HCT116 (cell line): ENCODE data around the gene SH3D19. TPM values are rescaled to one million over a fixed set of nuclear protein-coding genes. Genes with fewer than 3 reads are reported as not detected.

Source experiments
- ATAC-seq: fragments of 200-7000 bp; cut with Tn5 transposase; 2 replicates; pipeline ENCODE4 v1.9.1; 2020; ENCODE audit warnings: mild to moderate bottlenecking, moderate library complexity
- BruUV-seq: library from RNA; stranded (reverse); fragments of 400-500 nt; replicated peaks from 2 replicates; lab custom pipeline; 2021; lab: Mats Ljungman, UMichigan
- CTCF ChIA-PET: fragments of 300-600 bp; sonication (Branson Sonifier 250); formaldehyde crosslinking; loops from one replicate; lab custom pipeline; 2021; ENCODE audit warnings: antibody characterized with exemption; lab: Charles Lee
- POLR2A ChIA-PET: fragments of 300-600, 350-600 bp; sonication (Branson Sonifier 250); formaldehyde crosslinking; loops from one replicate; lab custom pipeline; 2021; ENCODE audit warnings: antibody characterized with exemption; lab: Charles Lee
- RAD21 ChIA-PET, 2 experiments: fragments of 300-600 bp; sonication (Branson Sonifier 250); formaldehyde crosslinking; loops; one replicate each; lab custom pipeline; 2023; ENCODE audit warnings: low total read pairs in 2 of 2; ENCODE audit not compliant: uncharacterized antibody in 2 of 2, unreplicated experiment in 2 of 2, low non-redundant PET in 1 of 2; lab: Charles Lee
- DNase-seq: peaks from one replicate; pipeline ENCODE4 v3.0.0-alpha.2; 2010; ENCODE audit warnings: low read depth, low spot score
- H2AFZ ChIP-seq: fragments of 200-600 bp; shearing (Covaris generic), sonication (generic); 2 replicates; pipeline ENCODE4 v1.6.1; 2017; ENCODE audit warnings: low read depth, mixed run types, mixed read lengths, antibody characterized with exemption, low read length; ENCODE audit not compliant: poor library complexity, severe bottlenecking
- H3K27ac ChIP-seq: 2 replicates; pipeline ENCODE4 v1.5.1; 2012; ENCODE audit warnings: low read depth, low read length
- H3K27me3 ChIP-seq: fragments of 200-600 bp; sonication (generic); 2 replicates; pipeline ENCODE4 v1.6.1; 2016; ENCODE audit warnings: mixed run types, low read length, mixed read lengths; ENCODE audit not compliant: insufficient read depth
- H3K36me3 ChIP-seq, 2 experiments: fragments of 200-500 bp in 1 of 2; fragments of 200-600 bp in 1 of 2; sonication (Bioruptor generic) in 1 of 2; sonication (generic) in 1 of 2; 2 replicates each; pipeline versions ENCODE4 v1.5.1 to v1.6.1; 2014 to 2016; ENCODE audit warnings: low read length in 2 of 2, inconsistent platforms in 1 of 2, mixed read lengths in 1 of 2, mixed run types in 1 of 2; ENCODE audit not compliant: insufficient read depth in 2 of 2, control insufficient read depth in 1 of 2
- H3K4me1 ChIP-seq, 2 experiments: fragments of 200-600 bp in 1 of 2; sonication (generic) in 1 of 2; 2 replicates each; pipeline versions ENCODE4 v1.5.1 to v1.6.1; 2012 to 2017; ENCODE audit warnings: low read length in 2 of 2, inconsistent platforms in 1 of 2, mild to moderate bottlenecking in 1 of 2, mixed read lengths in 1 of 2, mixed run types in 1 of 2, moderate library complexity in 1 of 2; ENCODE audit not compliant: insufficient read depth in 2 of 2, control insufficient read depth in 1 of 2
- H3K4me2 ChIP-seq: fragments of 200-600 bp; sonication (generic); 2 replicates; pipeline ENCODE4 v1.6.1; 2017; ENCODE audit warnings: mixed run types, low read length, mixed read lengths
- H3K4me3 ChIP-seq, 2 experiments: fragments of 200-600 bp in 1 of 2; sonication (generic) in 1 of 2; replicated peaks in 1 of 2; 2 replicates each; pipeline ENCODE4 v1.5.1; 2011 to 2016; ENCODE audit warnings: low read length in 2 of 2, control low read depth in 1 of 2, low read depth in 1 of 2, mild to moderate bottlenecking in 1 of 2, mixed read lengths in 1 of 2, mixed run types in 1 of 2
- H3K79me2 ChIP-seq: fragments of 200-600 bp; sonication (generic); 2 replicates; pipeline ENCODE4 v1.6.1; 2017; ENCODE audit warnings: mild to moderate bottlenecking, mixed run types, low read length, moderate library complexity, mixed read lengths; ENCODE audit not compliant: insufficient read depth
- H3K9ac ChIP-seq: fragments of 200-600 bp; sonication (generic); 2 replicates; pipeline ENCODE4 v1.6.1; 2016; ENCODE audit warnings: low read length, mixed read lengths
- H3K9me2 ChIP-seq: fragments of 200-600 bp; sonication (generic), shearing (Covaris generic); 2 replicates; pipeline ENCODE4 v1.6.1; 2017; ENCODE audit warnings: mixed run types, mild to moderate bottlenecking, moderate library complexity; ENCODE audit not compliant: insufficient read depth
- H3K9me3 ChIP-seq, 2 experiments: fragments of 200-500 bp in 1 of 2; fragments of 200-600 bp in 1 of 2; sonication (Bioruptor generic) in 1 of 2; sonication (generic) in 1 of 2; 2 replicates each; pipeline ENCODE4 v1.6.1; 2014 to 2017; ENCODE audit warnings: low read length in 2 of 2, mixed read lengths in 2 of 2, inconsistent platforms in 1 of 2, low read depth in 1 of 2, mild to moderate bottlenecking in 1 of 2, mixed run types in 1 of 2, moderate library complexity in 1 of 2; ENCODE audit not compliant: control insufficient read depth in 1 of 2, insufficient read depth in 1 of 2
- H4K20me1 ChIP-seq: fragments of 200-600 bp; sonication (generic), shearing (Covaris generic); 2 replicates; pipeline ENCODE4 v1.6.1; 2017; ENCODE audit warnings: mixed run types, mild to moderate bottlenecking, moderate library complexity; ENCODE audit not compliant: insufficient read depth
- EZH2 ChIP-seq: fragments of 200-600 bp; sonication (generic); IDR thresholded peaks from 2 replicates; pipeline ENCODE4 v1.6.1; 2017; ENCODE audit warnings: antibody characterized with exemption, mixed run types
- EZH2phosphoT487 ChIP-seq: fragments of 200-600 bp; IDR thresholded peaks from 2 replicates; pipeline ENCODE4 v1.6.1; 2018; ENCODE audit warnings: antibody characterized with exemption, borderline replicate concordance
- JUND ChIP-seq: IDR thresholded peaks from 2 replicates; pipeline ENCODE4 v1.6.1; 2012
- POLR2A ChIP-seq: IDR thresholded peaks from 2 replicates; pipeline ENCODE4 v1.7.0; 2011; ENCODE audit warnings: borderline replicate concordance; ENCODE audit not compliant: insufficient read depth, insufficient read length; ENCODE audit errors: extremely low read depth
- RAD21 ChIP-seq: IDR thresholded peaks from 2 replicates; pipeline ENCODE4 v1.6.1; 2012; ENCODE audit warnings: low read depth, mild to moderate bottlenecking
- SIN3A ChIP-seq: IDR thresholded peaks from 2 replicates; pipeline ENCODE4 v1.6.1; 2012; ENCODE audit warnings: low read depth
- intact Hi-C: fragments of 100-400 bp; cut with micrococcal nuclease; formaldehyde crosslinking; loops from 2 replicates; pipeline ENCODE4 v1.10.0; 2022
- total RNA-seq: library from RNA; stranded (reverse); gene quantifications from one replicate; pipeline ENCODE4 v1.2.1, GENCODE V29; 2021; ENCODE audit not compliant: unreplicated experiment
- TF ChIP-seq, protein P1 (sequence below): IDR thresholded peaks from 2 replicates; pipeline ENCODE4 v1.6.1; 2012
- TF ChIP-seq, protein P2 (sequence below): IDR thresholded peaks from 2 replicates; pipeline ENCODE4 v1.6.1; 2012; ENCODE audit warnings: low read depth

The SH3D19 gene
- total RNA-seq, 1 experiment from 2014 or later, result 37.5 TPM

DNA sequence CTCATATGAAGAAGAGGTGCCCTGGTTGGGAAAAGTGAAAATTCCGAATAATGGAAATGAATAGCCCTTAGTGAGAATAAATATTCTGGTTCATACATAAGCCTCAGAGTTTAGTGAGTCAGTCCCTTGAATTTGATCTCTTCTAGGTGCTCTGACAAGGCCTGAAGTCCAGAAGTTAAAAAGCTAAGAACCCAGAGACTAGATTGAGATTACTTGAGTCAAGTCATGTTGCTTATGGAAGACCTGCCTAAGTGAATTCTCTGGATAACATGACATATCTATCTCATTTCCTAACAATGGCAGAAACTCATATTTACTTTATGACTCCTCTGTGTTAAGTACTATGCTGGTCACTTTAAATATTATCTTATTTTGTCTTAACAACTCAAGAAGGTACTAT is 58.9 kb downstream of the SH3D19 start (continued):
- TF ChIP-seq POLR2A (no peak), EZH2phosphoT487 (no peak)

DNA sequence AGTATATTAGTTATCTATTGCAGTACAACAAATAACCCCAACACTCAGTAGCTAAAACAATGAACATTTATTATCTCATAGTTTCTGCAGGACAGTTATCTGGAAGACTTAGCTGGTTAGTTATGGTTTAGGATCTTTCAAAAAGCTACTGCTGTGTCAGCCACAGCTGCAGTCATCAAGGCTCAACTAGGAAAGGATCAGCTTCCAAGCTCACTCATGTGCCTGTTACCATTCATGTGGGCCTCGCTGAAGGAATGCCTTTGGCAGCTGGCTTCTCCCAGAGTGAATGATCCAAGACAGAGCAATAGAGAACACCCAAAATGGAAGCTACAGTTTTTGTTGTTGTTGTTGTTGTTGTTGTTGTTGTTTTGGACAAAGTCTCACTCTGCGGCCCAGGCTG is 62.0 kb downstream of the SH3D19 start:
- intact Hi-C loops, result no loop called here
- BruUV-seq, result no TSS peak
- ATAC-seq, result no peak
- H3K9me3 ChIP-seq, result no peaks in the 10 kb centered on the region
- H3K9ac ChIP-seq, result no peak overlapping the region
- H3K27me3 ChIP-seq, result no peaks in the 10 kb centered on the region
- H2AFZ ChIP-seq, result no peak overlapping the region
- H4K20me1 ChIP-seq, result no peaks in the 10 kb centered on the region
- peaks cover 9% of the 10 kb centered on the region; the same call in 1 of the 2 replicates for H3K79me2 ChIP-seq
- H3K36me3 ChIP-seq, result no peaks in the 10 kb centered on the region
- H3K27ac ChIP-seq, result no peak overlapping the region
- ChIA-PET RAD21 (no interaction called here), CTCF (no interaction called here)
- TF ChIP-seq EZH2 (no peak), RAD21 (no peak), JUND (no peak), SIN3A (no peak)
- TF ChIP-seq, protein P1, sequence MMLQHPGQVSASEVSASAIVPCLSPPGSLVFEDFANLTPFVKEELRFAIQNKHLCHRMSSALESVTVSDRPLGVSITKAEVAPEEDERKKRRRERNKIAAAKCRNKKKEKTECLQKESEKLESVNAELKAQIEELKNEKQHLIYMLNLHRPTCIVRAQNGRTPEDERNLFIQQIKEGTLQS, result no peak
- TF ChIP-seq, protein P2, sequence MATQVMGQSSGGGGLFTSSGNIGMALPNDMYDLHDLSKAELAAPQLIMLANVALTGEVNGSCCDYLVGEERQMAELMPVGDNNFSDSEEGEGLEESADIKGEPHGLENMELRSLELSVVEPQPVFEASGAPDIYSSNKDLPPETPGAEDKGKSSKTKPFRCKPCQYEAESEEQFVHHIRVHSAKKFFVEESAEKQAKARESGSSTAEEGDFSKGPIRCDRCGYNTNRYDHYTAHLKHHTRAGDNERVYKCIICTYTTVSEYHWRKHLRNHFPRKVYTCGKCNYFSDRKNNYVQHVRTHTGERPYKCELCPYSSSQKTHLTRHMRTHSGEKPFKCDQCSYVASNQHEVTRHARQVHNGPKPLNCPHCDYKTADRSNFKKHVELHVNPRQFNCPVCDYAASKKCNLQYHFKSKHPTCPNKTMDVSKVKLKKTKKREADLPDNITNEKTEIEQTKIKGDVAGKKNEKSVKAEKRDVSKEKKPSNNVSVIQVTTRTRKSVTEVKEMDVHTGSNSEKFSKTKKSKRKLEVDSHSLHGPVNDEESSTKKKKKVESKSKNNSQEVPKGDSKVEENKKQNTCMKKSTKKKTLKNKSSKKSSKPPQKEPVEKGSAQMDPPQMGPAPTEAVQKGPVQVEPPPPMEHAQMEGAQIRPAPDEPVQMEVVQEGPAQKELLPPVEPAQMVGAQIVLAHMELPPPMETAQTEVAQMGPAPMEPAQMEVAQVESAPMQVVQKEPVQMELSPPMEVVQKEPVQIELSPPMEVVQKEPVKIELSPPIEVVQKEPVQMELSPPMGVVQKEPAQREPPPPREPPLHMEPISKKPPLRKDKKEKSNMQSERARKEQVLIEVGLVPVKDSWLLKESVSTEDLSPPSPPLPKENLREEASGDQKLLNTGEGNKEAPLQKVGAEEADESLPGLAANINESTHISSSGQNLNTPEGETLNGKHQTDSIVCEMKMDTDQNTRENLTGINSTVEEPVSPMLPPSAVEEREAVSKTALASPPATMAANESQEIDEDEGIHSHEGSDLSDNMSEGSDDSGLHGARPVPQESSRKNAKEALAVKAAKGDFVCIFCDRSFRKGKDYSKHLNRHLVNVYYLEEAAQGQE, result no peak
- TF ChIP-seq, all 23 proteins: peak for 0
- peaks cover 0 to 2% of the 10 kb centered on the region in 2 experiments; a peak in 1 of 4 replicates for H3K4me1 ChIP-seq
- DNase-seq, result no peak
- POLR2A ChIA-PET, result no interaction called here
- no peak overlapping the region for H3K4me3 ChIP-seq
- H3K4me2 ChIP-seq, result no peak overlapping the region
- H3K9me2 ChIP-seq, result no peaks in the 10 kb centered on the region
